ENCODE data around the gene HLA-DQB2. TPM values are rescaled to one million over a fixed set of nuclear protein-coding genes. Genes with fewer than 3 reads are reported as not detected.

Gene HLA-DQB2
- total RNA-seq, 1 donor from 2014 or later, result 4.7 TPM

- Histone ChIP-seq H3K27ac (no peak within 1 kb of the TSS), H3K4me3 (no peak within 1 kb of the TSS), H3K27me3 (no peaks in the 10 kb centered on the region), H3K4me1 (no peaks in the 10 kb centered on the region), H3K9me3 (no peaks in the 10 kb centered on the region), H3K36me3 (no peaks in the 10 kb centered on the region)
- no peak for DNase-seq (ENCODE audit: extremely low spot score in 2 of 2)
- intact Hi-C loops (cut with DNase I), result no loop called here
- TF ChIP-seq POLR2A (IDR thresholded peaks at IDR 0.05) (no peak), CTCF (IDR thresholded peaks at IDR 0.05) (no peak), POLR2AphosphoS5 (IDR thresholded peaks at IDR 0.05; ENCODE audit: insufficient read depth in 1 of 2, low read depth in 1 of 2) (no peak)
These were observed 22.0 kb downstream of the HLA-DQB2 start, which contains the start of gene HLA-DQA2 for GRCh38 chr6:32741031-32741960. Gene HLA-DQA2 (plus strand): TSS chr6:32741391. CDS start chr6:32741444, 53 bp downstream.

GRCh38 chr6:32738126-32738525, 25.2 kb downstream of the HLA-DQB2 start:
- DNase-seq (ENCODE audit: extremely low spot score in 2 of 2), result no peak
- no peak overlapping the region for H3K27ac ChIP-seq
- TF ChIP-seq POLR2A (IDR thresholded peaks at IDR 0.05) (no peak), POLR2AphosphoS5 (IDR thresholded peaks at IDR 0.05; ENCODE audit: insufficient read depth in 1 of 2, low read depth in 1 of 2) (no peak)
- H3K4me3 ChIP-seq, result no peak overlapping the region
- H3K36me3 ChIP-seq, result no peaks in the 10 kb centered on the region
- no peaks in the 10 kb centered on the region for H3K4me1 ChIP-seq
- H3K27me3 ChIP-seq, result no peaks in the 10 kb centered on the region
- intact Hi-C loops (cut with DNase I), result no loop called here
- no peaks in the 10 kb centered on the region for H3K9me3 ChIP-seq

- no peak overlapping the region for H3K4me3 ChIP-seq
- no peaks in the 10 kb centered on the region for H3K27me3 ChIP-seq
- no peak overlapping the region for H3K27ac ChIP-seq
- no peak for DNase-seq (ENCODE audit: extremely low spot score in 2 of 2)
- no peaks in the 10 kb centered on the region for H3K4me1 ChIP-seq
- no peaks in the 10 kb centered on the region for H3K9me3 ChIP-seq
- no peak for TF ChIP-seq CTCF (IDR thresholded peaks at IDR 0.05)
- no peak for TF ChIP-seq POLR2AphosphoS5 (IDR thresholded peaks at IDR 0.05; ENCODE audit: insufficient read depth in 1 of 2, low read depth in 1 of 2)
- no peak for TF ChIP-seq POLR2A (IDR thresholded peaks at IDR 0.05)
- intact Hi-C loops (cut with DNase I), result no loop called here
- H3K36me3 ChIP-seq, result no peaks in the 10 kb centered on the region
These were observed 44.5 kb downstream of the HLA-DQB2 start for GRCh38 chr6:32718879-32719278.

- Histone ChIP-seq H3K27ac (no peak overlapping the region), H3K27me3 (no peaks in the 10 kb centered on the region), H3K4me3 (no peak overlapping the region), H3K9me3 (no peaks in the 10 kb centered on the region), H3K4me1 (no peaks in the 10 kb centered on the region), H3K36me3 (no peaks in the 10 kb centered on the region)
- no peak for DNase-seq (ENCODE audit: extremely low spot score in 2 of 2)
- intact Hi-C loops (cut with DNase I), result no loop called here
- TF ChIP-seq CTCF (IDR thresholded peaks at IDR 0.05) (no peak), POLR2A (IDR thresholded peaks at IDR 0.05) (no peak), POLR2AphosphoS5 (IDR thresholded peaks at IDR 0.05; ENCODE audit: insufficient read depth in 1 of 2, low read depth in 1 of 2) (no peak)
These were observed 46.9 kb downstream of the HLA-DQB2 start for GRCh38 chr6:32716396-32716795.

- Histone ChIP-seq H3K36me3 (no peaks in the 10 kb centered on the region), H3K4me1 (no peaks in the 10 kb centered on the region), H3K27ac (no peak overlapping the region), H3K27me3 (no peaks in the 10 kb centered on the region), H3K4me3 (no peak overlapping the region), H3K9me3 (no peaks in the 10 kb centered on the region)
- intact Hi-C loops (cut with DNase I), result no loop called here
- TF ChIP-seq CTCF (IDR thresholded peaks at IDR 0.05) (no peak), POLR2AphosphoS5 (IDR thresholded peaks at IDR 0.05; ENCODE audit: insufficient read depth in 1 of 2, low read depth in 1 of 2) (no peak), POLR2A (IDR thresholded peaks at IDR 0.05) (no peak)
- DNase-seq (ENCODE audit: extremely low spot score in 2 of 2), result no peak
These were observed 50.1 kb downstream of the HLA-DQB2 start for GRCh38 chr6:32713241-32713640.

Measured in vagina (tissue), 2 donors.